ENCODE measurements around the gene HELZ. TPM values are rescaled to one million over a fixed set of nuclear protein-coding genes. Genes with fewer than 3 reads are reported as not detected.
"Not testable (repeated sequence)": the region's sequence is repeated elsewhere in the genome, so short reads cannot be mapped to it uniquely, and the experiment has no call there.

Gene HELZ
- total and polyA plus RNA-seq, 5 donors: 5.6 to 43.9 (median 37.2) TPM

GRCh38 chr17:67049025-67049739, 195.8 kb downstream of the HELZ start:
- H3K27me3 ChIP-seq (ENCODE audit: control insufficient read depth, insufficient read depth): no peaks in the 10 kb centered on the region
- DNase-seq (no peak), ATAC-seq (no peak)
- intact Hi-C loops (cut with DNase I): no loop called here
- no peaks in the 10 kb centered on the region for H3K9me3 ChIP-seq (ENCODE audit: control insufficient read depth, low read length)
- no peaks in the 10 kb centered on the region for H3K4me1 ChIP-seq (ENCODE audit: control insufficient read depth, insufficient read depth, low read length)
- WGBS: 82% methylated on average over 5 of the region's 5 CpGs
- no peak overlapping the region for H3K27ac ChIP-seq (ENCODE audit: low read length)
- H3K4me3 ChIP-seq (ENCODE audit: low read length): no peak overlapping the region

- Histone ChIP-seq H3K4me3 (ENCODE audit: low read length) (no peak overlapping the region), H3K27ac (ENCODE audit: low read length) (no peak overlapping the region), H3K9me3 (ENCODE audit: control insufficient read depth, low read length) (no peaks in the 10 kb centered on the region), H3K27me3 (ENCODE audit: control insufficient read depth, insufficient read depth) (no peaks in the 10 kb centered on the region), H3K4me1 (ENCODE audit: control insufficient read depth, insufficient read depth, low read length) (no peaks in the 10 kb centered on the region)
- intact Hi-C loops (cut with DNase I): no loop called here
- no peak for ATAC-seq
- no peak for DNase-seq
- 62% methylated on average over 1 of the region's 1 CpG for WGBS
Observed at GRCh38 chr17:67047382-67047781, 197.6 kb downstream of the HELZ start.

DNA sequence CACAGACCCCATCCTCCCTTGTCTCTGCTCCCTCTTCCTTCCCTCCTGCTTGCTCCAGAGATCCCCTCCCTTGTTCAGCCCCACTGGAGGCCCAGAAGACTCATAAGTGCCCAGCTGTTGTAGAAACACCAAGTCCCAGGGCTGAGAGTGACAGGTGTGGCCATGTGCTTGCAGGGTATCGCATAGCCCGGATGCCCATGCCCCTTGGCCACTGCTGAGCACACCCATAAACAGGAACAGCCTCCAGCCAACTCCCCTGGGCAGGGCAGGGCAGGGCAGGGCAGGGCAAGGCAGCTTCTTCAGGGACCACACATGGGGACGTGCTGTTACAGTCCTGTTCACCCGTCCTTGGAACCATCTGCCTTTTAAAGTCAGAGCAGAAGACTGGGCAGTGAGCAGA, 198.6 kb downstream of the HELZ start:
- WGBS: 75% methylated on average over 4 of the region's 4 CpGs
- Histone ChIP-seq H3K4me1 (ENCODE audit: control insufficient read depth, insufficient read depth, low read length) (no peaks in the 10 kb centered on the region), H3K27ac (ENCODE audit: low read length) (no peak overlapping the region), H3K9me3 (ENCODE audit: control insufficient read depth, low read length) (no peaks in the 10 kb centered on the region), H3K4me3 (ENCODE audit: low read length) (no peak overlapping the region), H3K27me3 (ENCODE audit: control insufficient read depth, insufficient read depth) (no peaks in the 10 kb centered on the region)
- ATAC-seq (peak in 1 of 2 donors; percentile 16), DNase-seq (no peak)
- intact Hi-C loops (cut with DNase I): no loop called here

DNA sequence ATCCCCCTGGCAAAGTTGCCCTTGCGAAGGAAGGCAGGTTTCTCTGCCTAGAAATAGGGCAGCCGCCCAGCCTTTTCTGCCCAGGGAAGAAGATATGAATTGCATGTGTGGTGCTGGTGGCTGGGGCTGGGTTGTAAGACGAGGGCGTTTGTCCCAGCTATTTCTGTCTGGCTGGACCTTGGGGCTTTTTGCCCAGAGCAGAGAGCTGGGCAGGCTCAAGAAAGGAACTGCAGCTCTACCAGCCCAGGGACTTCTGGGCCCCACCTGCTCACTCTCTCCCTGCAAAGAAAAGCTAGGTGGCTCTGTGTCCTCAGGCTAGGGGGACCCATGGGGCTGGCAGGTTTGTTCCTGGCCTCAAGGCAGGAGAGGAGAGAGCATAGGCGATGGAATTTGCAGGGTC, 200.1 kb downstream of the HELZ start:
- intact Hi-C loops (cut with DNase I): no loop called here

DNA sequence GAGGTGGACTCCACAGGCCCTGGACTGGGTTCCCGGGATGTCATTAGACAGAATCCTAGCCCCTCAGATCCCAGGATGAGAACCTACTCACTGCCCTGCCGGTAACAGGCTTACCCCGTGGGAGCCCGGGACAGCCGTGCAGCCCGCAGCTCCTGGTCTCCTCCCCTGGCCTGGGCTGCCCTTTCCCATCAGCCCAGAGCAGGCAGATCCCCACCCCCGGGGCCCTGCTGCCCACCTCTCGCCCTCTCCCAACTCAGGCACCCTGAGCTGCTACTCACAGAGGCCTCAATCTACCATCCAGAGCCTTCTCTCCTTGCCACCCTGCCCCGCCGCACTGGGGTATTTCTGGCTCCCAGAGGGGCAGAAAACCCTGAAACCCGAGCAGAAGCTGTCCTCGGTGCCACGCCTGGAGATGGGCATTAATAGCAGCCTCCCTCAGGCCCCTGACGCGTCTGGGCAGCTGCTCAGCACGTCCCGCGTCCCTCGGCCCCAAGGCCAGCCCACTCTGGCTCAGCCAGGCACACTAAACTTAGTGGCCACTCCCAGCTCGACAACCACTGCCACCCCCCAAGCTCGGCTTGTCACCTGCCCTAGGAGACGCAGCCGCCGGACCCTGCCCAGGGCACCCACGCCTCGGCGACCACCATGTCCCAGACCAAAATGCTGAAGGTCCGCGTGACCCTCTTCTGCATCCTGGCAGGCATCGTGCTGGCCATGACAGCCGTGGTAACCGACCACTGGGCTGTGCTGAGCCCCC, 200.8 kb downstream of the HELZ start, which contains the start of gene CACNG1:
Gene CACNG1 (plus strand): TSS at position 539 of the 757 bp plus-strand sequence. CDS start 107 bp downstream, at position 646.
- Histone ChIP-seq H3K9me3 (ENCODE audit: control insufficient read depth, low read length) (no peaks in the 10 kb centered on the region), H3K27ac (ENCODE audit: low read length) (no peak within 1 kb of the TSS), H3K4me1 (ENCODE audit: control insufficient read depth, insufficient read depth, low read length) (no peaks in the 10 kb centered on the region), H3K27me3 (ENCODE audit: control insufficient read depth, insufficient read depth) (no peaks in the 10 kb centered on the region), H3K4me3 (ENCODE audit: low read length) (no peak within 1 kb of the TSS)
- intact Hi-C loops (cut with DNase I): no loop called here
- WGBS: 83% methylated on average over 32 of the region's 32 CpGs
- DNase-seq: no peak
- ATAC-seq: peak in 1 of 2 donors; percentile 30

More for the DNA sequence above, 200.1 kb downstream of the HELZ start:
- 71% methylated on average over 5 of the region's 5 CpGs for WGBS
- peak in 1 of 2 donors; percentile 39 for ATAC-seq
- no peaks in the 10 kb centered on the region for H3K27me3 ChIP-seq (ENCODE audit: control insufficient read depth, insufficient read depth)
- no peaks in the 10 kb centered on the region for H3K9me3 ChIP-seq (ENCODE audit: control insufficient read depth, low read length)
- H3K27ac ChIP-seq (ENCODE audit: low read length): no peak overlapping the region
- H3K4me1 ChIP-seq (ENCODE audit: control insufficient read depth, insufficient read depth, low read length): no peaks in the 10 kb centered on the region
- no peak overlapping the region for H3K4me3 ChIP-seq (ENCODE audit: low read length)
- no peak for DNase-seq

DNA sequence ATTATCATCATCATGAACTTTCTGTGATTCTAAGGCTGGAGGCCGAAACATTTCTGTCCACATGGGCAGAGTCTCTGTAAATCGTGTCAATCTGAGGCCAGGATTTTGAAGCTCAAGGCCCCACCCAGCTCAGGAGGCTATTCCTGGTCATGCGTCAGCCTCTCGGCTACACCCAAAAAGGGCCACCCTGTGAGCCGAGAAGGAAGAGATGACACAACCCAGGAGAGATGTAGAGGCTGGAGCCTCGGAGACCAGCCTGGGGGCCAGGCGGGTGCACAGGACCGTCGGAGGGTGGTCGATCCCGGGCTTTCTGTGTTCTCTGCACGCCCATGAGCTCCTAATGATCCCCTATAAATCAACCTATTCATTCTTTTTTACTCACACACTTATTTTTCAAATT, 201.7 kb downstream of the HELZ start:
- ATAC-seq (no peak), DNase-seq (no peak)
- WGBS: 77% methylated on average over 12 of the region's 12 CpGs
- Histone ChIP-seq H3K27ac (ENCODE audit: low read length) (no peak overlapping the region), H3K4me1 (ENCODE audit: control insufficient read depth, insufficient read depth, low read length) (no peaks in the 10 kb centered on the region), H3K27me3 (ENCODE audit: control insufficient read depth, insufficient read depth) (no peaks in the 10 kb centered on the region), H3K9me3 (ENCODE audit: control insufficient read depth, low read length) (no peaks in the 10 kb centered on the region), H3K4me3 (ENCODE audit: low read length) (no peak overlapping the region)
- intact Hi-C loops (cut with DNase I): no loop called here

GRCh38 chr17:67041941-67042899, 202.8 kb downstream of the HELZ start:
- intact Hi-C loops (cut with DNase I): no loop called here
- no peak for ATAC-seq

DNA sequence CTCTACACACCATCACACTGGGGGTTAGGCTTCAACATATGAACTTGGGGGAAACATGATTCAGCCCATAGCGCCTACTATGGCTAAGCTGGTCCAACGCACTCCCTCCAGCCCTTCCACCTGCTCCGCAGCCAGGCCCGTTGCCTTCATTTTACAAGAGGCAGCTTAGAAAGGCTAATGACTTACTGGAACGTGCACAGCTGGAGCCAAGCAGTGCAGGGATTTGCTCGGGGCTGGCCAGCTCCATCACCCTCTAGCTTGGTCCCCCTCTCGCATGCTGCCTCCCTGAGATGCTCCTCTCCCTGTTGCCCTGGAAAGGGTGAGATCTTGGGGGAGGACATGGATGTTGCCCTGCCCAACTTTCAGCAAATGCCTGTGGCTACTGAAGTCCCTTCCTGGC, 203.5 kb downstream of the HELZ start:
- Histone ChIP-seq H3K4me1 (ENCODE audit: control insufficient read depth, insufficient read depth, low read length) (no peaks in the 10 kb centered on the region), H3K27me3 (ENCODE audit: control insufficient read depth, insufficient read depth) (no peaks in the 10 kb centered on the region), H3K4me3 (ENCODE audit: low read length) (no peak overlapping the region), H3K9me3 (ENCODE audit: control insufficient read depth, low read length) (no peaks in the 10 kb centered on the region), H3K27ac (ENCODE audit: low read length) (no peak overlapping the region)
- ATAC-seq: no peak
- WGBS: 78% methylated on average over 7 of the region's 7 CpGs
- intact Hi-C loops (cut with DNase I): no loop called here
- no peak for DNase-seq

More at GRCh38 chr17:67041941-67042899, 202.8 kb downstream of the HELZ start:
- 59% methylated on average over 11 of the region's 11 CpGs for WGBS
- Histone ChIP-seq H3K4me3 (ENCODE audit: low read length) (no peak overlapping the region), H3K9me3 (ENCODE audit: control insufficient read depth, low read length) (no peaks in the 10 kb centered on the region), H3K27ac (ENCODE audit: low read length) (no peak overlapping the region), H3K4me1 (ENCODE audit: control insufficient read depth, insufficient read depth, low read length) (no peaks in the 10 kb centered on the region), H3K27me3 (ENCODE audit: control insufficient read depth, insufficient read depth) (no peaks in the 10 kb centered on the region)
- no peak for DNase-seq

GRCh38 chr17:67041119-67041518, 203.9 kb downstream of the HELZ start:
- H3K4me1 ChIP-seq (ENCODE audit: control insufficient read depth, insufficient read depth, low read length); intact Hi-C loops (cut with DNase I); H3K27ac ChIP-seq (ENCODE audit: low read length); H3K27me3 ChIP-seq (ENCODE audit: control insufficient read depth, insufficient read depth); H3K9me3 ChIP-seq (ENCODE audit: control insufficient read depth, low read length); ATAC-seq; H3K4me3 ChIP-seq (ENCODE audit: low read length); DNase-seq: not testable (repeated sequence)
- 94% methylated on average over 5 of the region's 5 CpGs for WGBS

DNA sequence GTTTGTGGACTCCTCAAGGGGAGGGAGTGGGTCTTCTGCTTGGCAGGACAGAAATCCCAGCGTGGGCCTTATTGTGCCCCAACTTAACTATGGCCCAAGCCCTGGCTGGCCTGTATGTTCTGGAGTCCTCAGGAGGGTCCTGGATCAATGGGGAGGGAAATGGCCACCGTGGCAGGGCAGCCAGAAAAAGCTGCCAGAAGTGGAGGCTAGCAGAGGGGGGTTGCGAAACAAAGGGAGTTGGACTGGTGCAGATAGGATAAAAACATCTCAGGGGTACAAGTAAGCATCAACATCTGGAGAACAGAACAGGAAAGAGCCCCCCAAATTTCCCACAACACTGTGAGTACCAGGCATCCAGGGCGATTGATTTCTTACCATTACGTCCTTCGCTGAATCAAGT, 204.3 kb downstream of the HELZ start:
- H3K4me1 ChIP-seq (ENCODE audit: control insufficient read depth, insufficient read depth, low read length): no peaks in the 10 kb centered on the region
- H3K27me3 ChIP-seq (ENCODE audit: control insufficient read depth, insufficient read depth): no peaks in the 10 kb centered on the region
- no peak overlapping the region for H3K4me3 ChIP-seq (ENCODE audit: low read length)
- intact Hi-C loops (cut with DNase I): no loop called here
- ATAC-seq (no peak), DNase-seq (no peak)
- 78% methylated on average over 6 of the region's 6 CpGs for WGBS
- no peak overlapping the region for H3K27ac ChIP-seq (ENCODE audit: low read length)
- no peaks in the 10 kb centered on the region for H3K9me3 ChIP-seq (ENCODE audit: control insufficient read depth, low read length)
